ENCODE measurements around the gene CEL. TPM values are rescaled to one million over a fixed set of nuclear protein-coding genes. Genes with fewer than 3 reads are reported as not detected.

CEL gene
- total and polyA plus RNA-seq, 2 donors (not counting 3 experiments of a cell fraction or from before 2014, with no cell fraction given): 0.92 to 1.1 TPM

DNA sequence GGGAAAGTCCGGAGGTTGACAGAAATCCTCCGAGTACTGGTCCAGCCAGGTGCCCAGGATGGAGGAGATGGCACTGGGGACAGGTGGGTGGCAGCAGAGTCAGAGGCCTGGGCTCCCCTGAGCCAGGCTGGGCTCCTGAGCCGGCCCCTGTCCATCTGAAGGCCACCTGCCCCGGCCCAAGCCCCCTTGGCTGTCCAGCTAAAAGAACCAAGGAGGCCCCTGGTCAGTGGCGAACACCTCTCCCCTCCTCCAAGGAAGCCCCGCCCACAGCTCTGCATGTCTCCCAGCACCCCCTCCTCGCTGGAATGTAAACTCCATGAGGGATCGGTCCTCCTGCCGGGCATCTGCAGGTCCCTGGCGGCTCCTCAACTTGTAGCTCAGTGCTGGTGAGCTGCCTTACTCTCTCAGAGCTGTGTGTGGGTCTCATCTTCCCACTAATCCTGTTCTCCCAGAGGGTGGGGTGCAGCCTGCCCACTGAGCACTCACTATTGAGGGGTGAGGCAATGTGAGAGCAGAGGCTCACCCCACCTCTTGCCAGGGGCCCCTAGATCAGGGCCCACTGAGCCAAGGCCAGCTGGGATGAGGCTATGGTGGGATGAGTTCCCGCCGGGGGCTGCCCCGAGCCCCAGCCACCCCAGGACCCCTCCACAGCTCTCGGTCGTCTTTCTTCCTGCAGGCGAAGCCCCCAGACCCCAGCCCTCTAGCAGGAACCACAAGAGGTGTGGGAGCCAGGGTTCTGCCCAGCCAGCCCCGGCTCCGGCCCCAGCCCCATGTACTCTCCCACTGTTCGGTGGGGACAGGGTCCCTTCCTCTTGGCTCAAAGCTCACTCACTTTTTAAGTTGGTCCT lies 47.2 kb downstream of the CEL start:
- Histone ChIP-seq H3K4me1 (ENCODE audit: control insufficient read depth, extremely low read depth, insufficient read depth, low read length) (peaks cover 11% of the 10 kb centered on the region), H3K27ac (ENCODE audit: insufficient read depth, low read depth, low read length) (no peak overlapping the region), H3K9me3 (replicated peaks; ENCODE audit: control insufficient read depth, insufficient read depth, low read length) (no peaks in the 10 kb centered on the region), H4K20me1 (replicated peaks; ENCODE audit: control insufficient read depth, extremely low read depth, insufficient read depth, low read length) (no peaks in the 10 kb centered on the region), H2AFZ (ENCODE audit: low read depth, low read length) (no peak overlapping the region), H3K9ac (replicated peaks; ENCODE audit: extremely low read depth, insufficient read depth, low read length) (no peak overlapping the region), H3K36me3 (ENCODE audit: control insufficient read depth in 2 of 2, extremely low read depth in 1 of 2, insufficient read depth in 2 of 2, low read length in 2 of 2) (peaks cover 8 to 47% of the 10 kb centered on the region in 2 experiments), H3K27me3 (ENCODE audit: control insufficient read depth in 2 of 2, insufficient read depth in 2 of 2, low read length in 2 of 2) (no peaks in the 10 kb centered on the region), H3K4me2 (ENCODE audit: insufficient read depth, low read length) (no peak overlapping the region), H3K4me3 (replicated peaks in 1 of 3; ENCODE audit: insufficient read depth in 1 of 3, low read depth in 1 of 3, low read length in 3 of 3) (no peak overlapping the region), H3K9me1 (replicated peaks; ENCODE audit: control insufficient read depth, extremely low read depth, insufficient read depth, low read length) (no peaks in the 10 kb centered on the region), H3K79me2 (ENCODE audit: control insufficient read depth, insufficient read depth, low read length) (no peaks in the 10 kb centered on the region)
- DNase-seq (ENCODE audit: low read depth, low spot score) (no peak), FAIRE-seq (no peak)
- no TSS peak for BruUV-seq (replicated peaks)
- dilution Hi-C loops (cut with MboI; ENCODE audit: extremely low pct_ligation_motif_present, low sequenced_read_pairs) (no loop called here), intact Hi-C loops (cut with micrococcal nuclease) (no loop called here)
- CTCF ChIA-PET: interaction anchor here (1.2 to 8.0 kb wide), 3 partner anchors 8 to 39 kb away, joined by 3 to 110 read pairs (median 15); no protein-coding TSS in a partner anchor
- TF ChIP-seq FOS (IDR thresholded peaks at IDR 0.05; ENCODE audit: borderline replicate concordance, insufficient read depth, low read length): no peak
- TF ChIP-seq MAX (IDR thresholded peaks at IDR 0.05; ENCODE audit: insufficient read depth, insufficient read length): no peak
- no peak for TF ChIP-seq GATA2 (IDR thresholded peaks at IDR 0.05; ENCODE audit: insufficient read depth, insufficient read length, low read depth, low read length)
- TF ChIP-seq POLR2AphosphoS5 (IDR thresholded peaks at IDR 0.05; ENCODE audit: insufficient read depth, low read depth, low read length): no peak
- TF ChIP-seq CTCF (IDR thresholded peaks at IDR 0.05; ENCODE audit: extremely low read depth in 1 of 2, insufficient read depth in 1 of 2, low read depth in 1 of 2, low read length in 2 of 2): no peak
- TF ChIP-seq POLR2A (IDR thresholded peaks at IDR 0.05; ENCODE audit: low read depth, low read length): no peak
- TF ChIP-seq MYC (IDR thresholded peaks at IDR 0.05; ENCODE audit: low read depth, low read length): no peak
- no peak for TF ChIP-seq JUN (IDR thresholded peaks at IDR 0.05; ENCODE audit: borderline replicate concordance, insufficient read depth, insufficient read length, low read depth)
- TF ChIP-seq EZH2 (IDR thresholded peaks at IDR 0.05; ENCODE audit: borderline replicate concordance, low read depth, low read length, severe bottlenecking): no peak
- POLR2A ChIA-PET: no interaction called here

Data from endothelial cell of umbilical vein (primary cell).